ENCODE data around the gene PNMA8C.

- TF ChIP-seq CTCF (IDR thresholded peaks at IDR 0.05; ENCODE audit: borderline replicate concordance, extremely low read depth, low read length, poor library complexity, severe bottlenecking), result no peak
- TF ChIP-seq EZH2 (IDR thresholded peaks at IDR 0.05; ENCODE audit: borderline replicate concordance, low read depth, low read length, severe bottlenecking), result no peak
These were observed 5.5 kb downstream of the PNMA8C start for GRCh38 chr19:46423188-46423587.

Measured in DND-41 (cell line).